Spinal cord (tissue), 10 donors: Measurements from ENCODE around the gene PPP1R3E. TPM values are rescaled to one million over a fixed set of nuclear protein-coding genes. Genes with fewer than 3 reads are reported as not detected.
"Not testable (repeated sequence)": the region's sequence is repeated elsewhere in the genome, so short reads cannot be mapped to it uniquely, and the experiment has no call there.

Experiments used
- DNase-seq, 6 donors: peaks; one replicate each; pipeline versions ENCODE4 v3.0.0 to v3.0.0-alpha.2; 2013 to 2015; ENCODE audit warnings: low spot score in 6 of 6, low read depth in 4 of 6
- H3K27ac ChIP-seq: one replicate; pipeline ENCODE4 v1.5.1; 2013; ENCODE audit warnings: low read depth, low read length, control low read depth
- H3K27me3 ChIP-seq: one replicate; pipeline ENCODE4 v1.6.1; 2013; ENCODE audit warnings: low read length; ENCODE audit not compliant: control insufficient read depth, insufficient read depth
- H3K36me3 ChIP-seq: one replicate; pipeline ENCODE4 v1.6.1; 2013; ENCODE audit warnings: low read length; ENCODE audit not compliant: control insufficient read depth, insufficient read depth
- H3K4me1 ChIP-seq: one replicate; pipeline ENCODE4 v1.6.1; 2013; ENCODE audit warnings: low read length; ENCODE audit not compliant: control insufficient read depth, insufficient read depth
- H3K4me3 ChIP-seq: one replicate; pipeline ENCODE4 v1.5.1; 2013; ENCODE audit warnings: low read depth, low read length, control low read depth
- H3K9me3 ChIP-seq: one replicate; pipeline ENCODE4 v1.6.1; 2013; ENCODE audit warnings: low read length; ENCODE audit not compliant: control insufficient read depth, insufficient read depth
- WGBS: methylation state at CpG from one replicate; pipeline ENCODE4 v1.1.5; 2013; ENCODE audit warnings: missing lambda C conversion rate; ENCODE audit not compliant: insufficient coverage; 5-methylcytosine and 5-hydroxymethylcytosine counted together
- polyA plus RNA-seq, 2 donors: library from polyadenylated mRNA; unstranded; fragments of 120-200 nt; gene quantifications; one replicate each; pipeline ENCODE4 v1.2.1, GENCODE V29; 2013; ENCODE audit not compliant: insufficient read length in 2 of 2
- total RNA-seq, 2 donors: library from RNA; depleted of rRNA in 1 of 2; stranded (reverse); fragments of 120-200 nt in 1 of 2; fragments of >200 nt in 1 of 2; gene quantifications; one replicate each; pipeline versions ENCODE4 v1.2.3 to v1.2.4, GENCODE V29; 2013 to 2014
- donor health status: healthy.

Gene PPP1R3E
- total and polyA plus RNA-seq, 4 donors: 11.3 to 37.2 (median 23.2) TPM

DNA sequence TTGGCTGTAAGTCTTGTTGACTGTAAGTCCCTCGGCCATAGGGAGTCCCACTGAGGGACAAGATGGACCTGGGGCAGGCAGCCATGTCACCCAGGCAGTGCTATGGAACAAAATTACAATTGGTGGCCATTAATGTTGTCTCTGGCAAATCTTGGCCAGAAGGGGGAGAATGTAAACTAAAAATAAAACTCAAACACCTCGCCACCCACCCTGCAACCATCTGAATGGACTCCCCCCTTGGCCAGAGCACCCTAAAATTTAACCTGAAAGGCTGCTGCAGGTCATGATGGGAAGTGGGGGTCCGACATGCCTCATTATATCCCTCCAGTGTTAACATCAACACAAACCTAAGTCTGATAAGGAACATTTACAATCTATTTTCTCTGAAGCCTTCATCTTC lies 41.8 kb upstream of the PPP1R3E start:
- H3K27ac ChIP-seq: no peak overlapping the region
- peak in 1 of 6 donors; percentile 24 for DNase-seq
- no peak overlapping the region for H3K4me3 ChIP-seq
- H3K27me3 ChIP-seq: no peaks in the 10 kb centered on the region
- H3K36me3 ChIP-seq: peaks cover 33% of the 10 kb centered on the region
- H3K4me1 ChIP-seq: peaks cover 21% of the 10 kb centered on the region
- H3K9me3 ChIP-seq: no peaks in the 10 kb centered on the region
- WGBS: 72% methylated on average over 2 of the region's 3 CpGs

GRCh38 chr14:23339506-23340268 lies 37.0 kb upstream of the PPP1R3E start:
- H3K9me3 ChIP-seq: no peaks in the 10 kb centered on the region
- no peaks in the 10 kb centered on the region for H3K27me3 ChIP-seq
- DNase-seq: no peak
- no peak overlapping the region for H3K4me3 ChIP-seq
- no peak overlapping the region for H3K27ac ChIP-seq
- no CpG with 5 or more reads among the region's 1 CpG for WGBS
- H3K36me3 ChIP-seq: no peaks in the 10 kb centered on the region
- H3K4me1 ChIP-seq: no peaks in the 10 kb centered on the region

- Histone ChIP-seq H3K9me3 (no peaks in the 10 kb centered on the region), H3K36me3 (no peaks in the 10 kb centered on the region), H3K4me3 (no peak overlapping the region), H3K27me3 (no peaks in the 10 kb centered on the region), H3K27ac (no peak overlapping the region), H3K4me1 (no peaks in the 10 kb centered on the region)
- DNase-seq: no peak
- WGBS: 89% methylated on average over 2 of the region's 5 CpGs
These were observed 33.0 kb upstream of the PPP1R3E start for GRCh38 chr14:23335623-23336022.

- WGBS: 55% methylated on average over 3 of the region's 4 CpGs
- Histone ChIP-seq H3K4me3 (no peak overlapping the region), H3K27me3 (no peaks in the 10 kb centered on the region), H3K27ac (no peak overlapping the region), H3K36me3 (peaks cover 26% of the 10 kb centered on the region), H3K4me1 (peaks cover 7% of the 10 kb centered on the region), H3K9me3 (no peaks in the 10 kb centered on the region)
- peak in 5 of 6 donors; percentile 64 to 95 (median 78) for DNase-seq
These were observed 25.5 kb upstream of the PPP1R3E start for GRCh38 chr14:23327947-23328744.

DNA sequence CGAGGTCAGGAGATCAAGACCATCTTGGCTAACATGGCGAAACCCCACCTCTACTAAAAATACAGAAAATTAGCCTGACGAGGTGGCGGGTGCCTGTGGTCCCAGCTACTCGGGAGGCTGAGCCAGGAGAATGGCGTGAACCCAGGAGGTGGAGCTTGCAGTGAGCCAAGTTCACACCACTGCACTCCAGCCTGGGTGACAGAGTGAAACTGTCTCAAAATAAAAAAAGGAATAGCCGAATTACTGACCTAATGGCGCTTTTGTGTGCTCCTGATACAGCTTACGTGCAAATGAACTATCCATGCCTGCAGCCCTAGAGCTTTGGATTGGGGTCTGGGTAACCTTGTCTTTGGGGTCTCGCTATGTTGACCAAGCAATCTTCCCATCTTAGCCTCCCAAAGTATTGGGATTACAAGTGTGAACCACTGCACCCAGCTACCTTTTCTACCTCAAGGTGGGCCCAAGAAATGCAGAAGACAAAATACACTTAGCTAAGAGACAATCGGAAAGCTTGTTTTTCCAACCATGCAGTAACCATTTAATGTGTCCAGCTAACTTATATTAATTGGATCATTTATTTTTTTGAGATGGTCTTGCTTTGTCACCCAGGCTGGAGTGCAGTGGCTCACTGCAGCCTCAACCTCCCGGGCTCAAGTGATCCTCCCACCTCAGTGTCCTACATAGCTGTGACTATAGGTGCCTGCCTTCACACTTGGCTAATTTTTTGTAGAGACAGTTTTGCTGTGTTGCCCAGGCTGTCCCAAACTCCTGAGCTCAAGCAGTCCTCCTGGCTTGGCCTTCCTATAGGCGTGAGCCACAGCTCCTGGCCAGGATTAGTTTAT lies 24.1 kb upstream of the PPP1R3E start:
- Histone ChIP-seq H3K9me3 (no peaks in the 10 kb centered on the region), H3K27me3 (no peaks in the 10 kb centered on the region), H3K4me1 (peaks cover 12% of the 10 kb centered on the region), H3K4me3 (no peak overlapping the region), H3K27ac (no peak overlapping the region), H3K36me3 (peaks cover 30% of the 10 kb centered on the region)
- WGBS: 78% methylated on average over 6 of the region's 13 CpGs
- DNase-seq: no peak

DNA sequence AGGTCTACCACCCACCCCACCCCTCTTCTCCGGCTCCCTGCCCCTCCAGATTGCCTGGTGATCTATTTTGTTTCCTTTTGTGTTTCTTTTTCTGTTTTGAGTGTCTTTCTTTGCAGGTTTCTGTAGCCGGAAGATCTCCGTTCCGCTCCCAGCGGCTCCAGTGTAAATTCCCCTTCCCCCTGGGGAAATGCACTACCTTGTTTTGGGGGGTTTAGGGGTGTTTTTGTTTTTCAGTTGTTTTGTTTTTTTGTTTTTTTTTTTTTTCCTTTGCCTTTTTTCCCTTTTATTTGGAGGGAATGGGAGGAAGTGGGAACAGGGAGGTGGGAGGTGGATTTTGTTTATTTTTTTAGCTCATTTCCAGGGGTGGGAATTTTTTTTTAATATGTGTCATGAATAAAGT lies 23.1 kb upstream of the PPP1R3E start:
- H3K27me3 ChIP-seq, DNase-seq, H3K9me3 ChIP-seq, H3K27ac ChIP-seq, H3K4me3 ChIP-seq: not testable (repeated sequence)
- WGBS: no CpG with 5 or more reads among the region's 5 CpGs
- Histone ChIP-seq H3K4me1 (peaks cover 13% of the 10 kb centered on the region), H3K36me3 (peaks cover 30% of the 10 kb centered on the region)

DNA sequence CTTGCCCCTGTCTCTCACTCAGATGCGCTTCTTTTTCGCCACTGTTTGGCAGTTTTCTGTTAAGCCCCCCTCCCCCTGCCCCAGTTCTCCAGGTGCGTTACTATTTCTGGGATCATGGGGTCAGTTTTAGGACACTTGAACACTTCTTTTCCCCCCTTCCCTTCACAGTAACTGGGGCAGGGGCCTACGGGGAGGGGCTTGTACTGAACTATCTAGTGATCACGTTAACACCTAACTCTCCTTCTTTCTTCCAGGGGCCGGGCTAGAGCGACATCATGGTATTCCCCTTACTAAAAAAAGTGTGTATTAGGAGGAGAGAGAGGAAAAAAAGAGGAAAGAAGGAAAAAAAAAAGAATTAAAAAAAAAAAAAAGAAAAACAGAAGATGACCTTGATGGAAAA lies 22.3 kb upstream of the PPP1R3E start:
- WGBS: 71% methylated on average over 1 of the region's 7 CpGs
- Histone ChIP-seq H3K4me1 (peaks cover 21% of the 10 kb centered on the region), H3K9me3 (no peaks in the 10 kb centered on the region), H3K27me3 (no peaks in the 10 kb centered on the region), H3K27ac (no peak overlapping the region), H3K4me3 (no peak overlapping the region), H3K36me3 (peaks cover 30% of the 10 kb centered on the region)
- DNase-seq: no peak

DNA sequence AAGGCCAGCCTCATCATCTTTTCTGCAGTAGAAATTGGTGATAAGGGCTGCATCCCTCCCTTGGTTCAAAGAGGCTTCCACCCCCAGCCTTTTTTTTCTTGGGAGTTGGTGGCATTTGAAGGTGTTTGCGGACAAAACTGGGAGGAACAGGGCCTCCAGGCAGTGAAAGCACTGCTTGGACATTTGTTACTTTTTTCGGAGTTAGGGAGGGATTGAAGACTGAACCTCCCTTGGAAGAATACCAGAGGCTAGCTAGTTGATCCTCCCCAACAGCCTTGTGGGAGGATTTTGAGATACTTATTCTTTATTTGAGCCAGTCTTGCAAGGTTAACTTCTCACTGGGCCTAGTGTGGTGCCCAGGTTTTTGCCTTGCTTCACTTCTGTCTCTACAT lies 21.8 kb upstream of the PPP1R3E start:
- Histone ChIP-seq H3K4me3 (no peak overlapping the region), H3K27me3 (no peaks in the 10 kb centered on the region), H3K4me1 (peaks cover 22% of the 10 kb centered on the region), H3K27ac (no peak overlapping the region), H3K9me3 (no peaks in the 10 kb centered on the region), H3K36me3 (peaks cover 30% of the 10 kb centered on the region)
- no peak for DNase-seq
- no CpG with 5 or more reads among the region's 2 CpGs for WGBS

DNA sequence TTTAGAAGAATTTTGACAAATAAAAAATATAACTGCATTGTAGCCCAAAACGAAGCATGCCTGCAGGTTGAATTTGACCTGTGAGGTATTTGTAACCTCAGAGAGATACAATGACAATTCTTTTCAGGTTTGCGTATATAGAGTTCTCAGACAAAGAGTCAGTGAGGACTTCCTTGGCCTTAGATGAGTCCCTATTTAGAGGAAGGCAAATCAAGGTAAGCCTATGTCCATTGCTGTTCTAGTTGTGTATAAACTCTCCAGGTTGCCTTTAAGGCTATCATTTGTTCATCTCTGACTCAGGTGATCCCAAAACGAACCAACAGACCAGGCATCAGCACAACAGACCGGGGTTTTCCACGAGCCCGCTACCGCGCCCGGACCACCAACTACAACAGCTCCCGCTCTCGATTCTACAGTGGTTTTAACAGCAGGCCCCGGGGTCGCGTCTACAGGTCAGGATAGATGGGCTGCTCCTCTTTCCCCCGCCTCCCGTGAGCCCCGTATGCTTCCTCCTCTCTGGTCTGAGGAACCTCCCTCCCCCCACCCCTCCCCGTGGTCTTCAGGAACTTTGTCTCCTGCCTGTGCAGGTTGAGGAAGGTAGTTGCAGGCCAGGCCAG lies 21.3 kb upstream of the PPP1R3E start:
- Histone ChIP-seq H3K36me3 (peaks cover 30% of the 10 kb centered on the region), H3K4me3 (no peak overlapping the region), H3K4me1 (peaks cover 22% of the 10 kb centered on the region), H3K27me3 (no peaks in the 10 kb centered on the region), H3K27ac (no peak overlapping the region), H3K9me3 (no peaks in the 10 kb centered on the region)
- no peak for DNase-seq
- 93% methylated on average over 13 of the region's 18 CpGs for WGBS
